ENCODE measurements around the gene ZNRF4.

ZNRF4 gene

GRCh38 chr19:5492635-5493409 is 37.6 kb downstream of the ZNRF4 start:
- DNase-seq (ENCODE audit: insufficient read length) (no peak), FAIRE-seq (no peak)
- TF ChIP-seq TAF1 (IDR thresholded peaks at IDR 0.05; ENCODE audit: borderline replicate concordance, low read depth, low read length): no peak
- no peak for TF ChIP-seq POLR2A (IDR thresholded peaks at IDR 0.05; ENCODE audit: low read depth, low read length)

GRCh38 chr19:5494773-5495172 is 39.6 kb downstream of the ZNRF4 start:
- FAIRE-seq: no peak
- TF ChIP-seq POLR2A (IDR thresholded peaks at IDR 0.05; ENCODE audit: low read depth, low read length) (no peak), POLR2AphosphoS5 (IDR thresholded peaks at IDR 0.05; ENCODE audit: low read depth, low read length) (no peak), TAF1 (IDR thresholded peaks at IDR 0.05; ENCODE audit: borderline replicate concordance, low read depth, low read length) (no peak)
- DNase-seq (ENCODE audit: insufficient read length): no peak

DNA sequence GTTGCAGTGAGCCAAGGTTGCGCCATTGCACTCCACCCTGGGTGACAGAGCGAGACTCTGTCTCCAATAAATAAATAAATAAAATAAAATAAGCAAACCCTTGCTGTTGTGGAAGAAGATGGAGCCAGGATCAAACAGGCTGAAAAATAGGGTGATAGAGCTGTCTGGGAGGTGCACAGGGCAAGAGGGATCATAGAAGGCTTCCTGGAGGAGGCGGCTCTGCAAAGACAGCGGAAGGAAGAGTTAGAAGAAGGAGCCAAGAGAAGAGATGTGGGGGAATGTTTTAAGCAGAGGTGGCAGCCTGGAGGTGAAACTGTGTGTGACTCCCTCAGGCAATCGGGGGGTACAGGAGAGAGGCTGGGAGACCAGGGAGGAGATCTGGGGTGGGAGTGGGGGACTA is 40.6 kb downstream of the ZNRF4 start:
- FAIRE-seq (no peak), DNase-seq (ENCODE audit: insufficient read length) (no peak)
- TF ChIP-seq TAF1 (IDR thresholded peaks at IDR 0.05; ENCODE audit: borderline replicate concordance, low read depth, low read length) (no peak), POLR2AphosphoS5 (IDR thresholded peaks at IDR 0.05; ENCODE audit: low read depth, low read length) (no peak), POLR2A (IDR thresholded peaks at IDR 0.05; ENCODE audit: low read depth, low read length) (no peak)

DNA sequence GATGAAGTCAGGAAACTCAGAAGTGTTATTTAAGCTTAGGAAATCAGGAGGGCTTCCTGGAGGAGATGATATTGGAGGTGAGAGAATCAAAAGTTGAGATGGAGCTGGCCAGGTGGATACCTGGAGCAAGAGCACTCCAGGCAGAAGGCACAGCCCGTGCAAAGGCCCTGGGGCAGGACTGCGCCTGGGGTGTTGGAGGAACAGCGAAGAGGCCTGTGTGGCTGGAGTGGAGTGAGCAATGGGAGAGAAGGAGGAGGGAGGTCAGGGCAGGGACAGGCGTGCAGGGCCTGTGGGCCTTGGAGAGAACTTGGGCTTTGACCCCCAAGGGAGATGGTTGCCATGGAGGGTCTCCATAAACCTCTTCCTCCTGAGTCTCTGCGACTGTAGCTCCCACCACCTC is 42.1 kb downstream of the ZNRF4 start:
- DNase-seq (ENCODE audit: insufficient read length) (no peak), FAIRE-seq (no peak)
- TF ChIP-seq TAF1 (IDR thresholded peaks at IDR 0.05; ENCODE audit: borderline replicate concordance, low read depth, low read length): no peak
- TF ChIP-seq POLR2AphosphoS5 (IDR thresholded peaks at IDR 0.05; ENCODE audit: low read depth, low read length): no peak
- TF ChIP-seq POLR2A (IDR thresholded peaks at IDR 0.05; ENCODE audit: low read depth, low read length): no peak

DNA sequence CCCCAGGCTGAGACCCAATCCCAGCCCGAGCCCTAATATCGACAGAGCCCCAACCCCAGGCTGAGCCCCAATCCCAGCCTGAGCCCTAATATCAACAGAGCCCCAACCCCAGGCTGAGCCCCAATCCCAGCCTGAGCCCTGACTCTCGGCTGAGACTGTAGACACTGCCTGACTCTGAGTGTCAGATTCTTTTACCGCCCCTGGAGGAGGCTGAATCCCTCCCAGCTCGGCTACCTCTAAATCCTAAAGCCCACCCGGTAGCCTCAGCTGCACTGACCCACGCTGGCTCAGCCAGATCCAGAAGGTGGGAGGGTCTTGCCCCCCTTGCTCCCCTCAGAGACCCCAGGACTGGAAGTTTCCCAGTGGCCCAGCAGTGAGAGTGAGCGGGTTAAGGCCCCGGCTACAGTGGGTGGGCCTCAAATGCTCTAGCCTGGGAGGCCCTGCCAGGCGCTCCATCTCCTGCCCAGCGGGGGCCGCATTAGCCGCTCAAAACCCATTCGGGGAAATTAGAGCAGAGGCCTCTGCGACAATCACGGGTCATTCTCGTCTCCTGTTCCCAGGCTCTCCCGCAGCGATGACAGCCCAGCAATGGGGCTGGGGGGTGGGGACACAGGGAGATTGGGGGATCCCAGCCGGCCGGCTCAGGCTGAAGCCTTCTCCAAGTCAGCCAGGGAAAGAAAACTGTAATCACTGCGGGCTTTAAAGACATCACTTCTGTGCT is 43.8 kb downstream of the ZNRF4 start:
- no peak for FAIRE-seq
- DNase-seq (ENCODE audit: insufficient read length): no peak
- TF ChIP-seq POLR2A (IDR thresholded peaks at IDR 0.05; ENCODE audit: low read depth, low read length) (no peak), TAF1 (IDR thresholded peaks at IDR 0.05; ENCODE audit: borderline replicate concordance, low read depth, low read length) (no peak), POLR2AphosphoS5 (IDR thresholded peaks at IDR 0.05; ENCODE audit: low read depth, low read length) (no peak)

GRCh38 chr19:5501907-5502306 is 46.7 kb downstream of the ZNRF4 start:
- TF ChIP-seq TAF1 (IDR thresholded peaks at IDR 0.05; ENCODE audit: borderline replicate concordance, low read depth, low read length) (no peak), POLR2AphosphoS5 (IDR thresholded peaks at IDR 0.05; ENCODE audit: low read depth, low read length) (no peak), POLR2A (IDR thresholded peaks at IDR 0.05; ENCODE audit: low read depth, low read length) (no peak)
- DNase-seq (ENCODE audit: insufficient read length): no peak
- FAIRE-seq: no peak

DNA sequence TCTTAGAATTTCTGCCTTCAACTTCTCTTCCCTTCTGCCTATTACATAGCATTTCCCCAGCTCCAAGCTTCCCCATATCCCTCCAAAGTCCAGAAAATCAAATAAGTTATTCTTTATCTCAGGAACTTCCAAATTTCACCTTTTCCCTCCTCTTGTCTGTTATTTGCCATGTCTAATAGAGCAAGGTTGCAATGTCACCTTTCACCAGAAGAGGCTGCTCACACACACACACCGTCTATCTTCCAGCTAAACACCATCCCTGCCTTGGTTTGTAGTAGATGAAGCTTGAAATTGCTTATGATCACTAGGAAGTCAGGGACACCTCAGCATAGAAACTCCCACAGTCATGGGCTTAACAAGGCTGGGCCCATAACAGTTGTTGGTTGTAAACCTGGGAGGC is 48.4 kb downstream of the ZNRF4 start:
- no peak for DNase-seq (ENCODE audit: insufficient read length)
- FAIRE-seq: no peak
- TF ChIP-seq POLR2AphosphoS5 (IDR thresholded peaks at IDR 0.05; ENCODE audit: low read depth, low read length): no peak

DNA sequence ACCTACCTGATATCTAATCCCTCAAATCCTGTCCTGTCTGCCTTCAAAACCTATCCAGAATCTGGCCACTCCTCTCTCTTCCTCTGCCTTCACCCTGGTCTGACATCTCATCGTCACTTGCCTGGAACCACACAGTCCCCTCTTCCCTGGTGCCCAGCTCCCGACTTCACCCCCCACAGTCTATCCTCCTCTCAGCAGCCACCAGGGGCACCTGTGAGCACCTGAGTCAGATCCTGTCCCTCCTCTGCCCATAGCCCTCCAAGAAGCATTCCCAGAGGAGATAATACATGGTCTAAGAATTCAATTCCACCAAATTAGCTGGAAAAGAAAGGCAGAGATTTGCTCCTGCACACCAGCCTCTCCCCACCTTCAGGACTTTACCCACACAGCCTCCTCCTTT is 48.9 kb downstream of the ZNRF4 start:
- no peak for TF ChIP-seq POLR2AphosphoS5 (IDR thresholded peaks at IDR 0.05; ENCODE audit: low read depth, low read length)
- TF ChIP-seq TAF1 (IDR thresholded peaks at IDR 0.05; ENCODE audit: borderline replicate concordance, low read depth, low read length): no peak
- TF ChIP-seq POLR2A (IDR thresholded peaks at IDR 0.05; ENCODE audit: low read depth, low read length): no peak
- FAIRE-seq (no peak), DNase-seq (ENCODE audit: insufficient read length) (no peak)
